Fibroblast of skin of right biceps (primary cell): ENCODE measurements around the gene NDUFB3.
A peak's percentile ranks its signal among the peaks of the same experiment; 100 is the strongest.
"Not testable (repeated sequence)": the region's sequence is repeated elsewhere in the genome, so short reads cannot be mapped to it uniquely, and the experiment has no call there.

ENCODE experiments used
- DNase-seq: peaks from one replicate; pipeline ENCODE4 v3.0.0-alpha.2; 2013

The NDUFB3 gene

DNA sequence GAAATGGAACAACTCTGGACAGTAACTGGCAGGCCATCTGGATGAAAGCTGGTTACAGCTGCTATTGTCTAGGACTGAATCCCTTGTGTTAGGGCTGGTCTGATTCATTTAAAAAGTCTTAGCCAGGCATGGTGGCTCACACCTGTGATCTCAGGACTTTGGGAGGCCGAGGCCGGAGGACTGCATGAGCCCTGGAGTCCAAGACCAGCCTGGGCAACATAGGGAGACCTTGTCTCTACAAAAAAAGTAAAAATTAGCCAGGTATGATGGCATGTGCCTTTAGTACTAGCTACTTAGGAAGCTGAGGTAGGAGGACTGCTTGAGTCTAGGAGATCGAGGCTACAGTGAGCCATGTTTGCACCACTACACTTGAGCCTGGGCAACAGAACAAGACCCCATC, 28.7 kb downstream of the NDUFB3 start:
- no peak for DNase-seq

DNA sequence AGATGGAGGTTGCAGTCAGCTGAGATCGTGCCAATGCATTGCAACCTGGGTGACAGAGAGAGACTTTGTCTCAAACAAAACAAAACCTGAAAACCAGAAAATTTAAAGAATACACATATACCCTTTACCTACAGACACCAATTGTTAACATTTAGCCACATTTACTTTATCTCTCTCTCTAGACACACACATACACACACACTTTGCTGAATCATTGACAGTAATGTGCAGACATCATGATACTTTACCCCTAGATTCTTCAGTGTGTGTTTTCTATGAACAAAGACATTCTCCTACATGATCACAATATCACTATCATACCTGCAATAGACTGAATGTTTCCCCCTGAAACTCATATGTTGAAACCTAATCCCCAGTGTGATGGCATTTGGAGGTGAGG, 34.0 kb downstream of the NDUFB3 start:
- no peak for DNase-seq

DNA sequence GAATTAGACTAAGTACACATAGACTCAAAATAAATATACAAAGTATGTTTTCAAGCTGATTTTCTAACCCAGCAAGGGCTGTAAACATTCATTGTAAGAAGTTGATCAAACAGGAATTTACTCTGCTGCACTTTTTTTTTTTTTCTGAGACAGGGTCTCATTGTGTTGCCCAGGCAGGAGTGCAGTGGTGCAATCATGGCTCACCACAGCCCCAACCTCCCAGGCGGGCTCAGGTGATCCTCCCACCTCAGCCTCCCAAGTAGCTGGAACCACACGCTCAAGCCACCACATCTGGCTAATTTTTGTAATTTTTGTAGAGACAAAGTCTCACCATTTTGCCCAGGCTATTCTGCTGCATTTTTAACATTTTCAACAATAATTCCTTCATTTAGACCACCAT, 35.8 kb downstream of the NDUFB3 start:
- no peak for DNase-seq

DNA sequence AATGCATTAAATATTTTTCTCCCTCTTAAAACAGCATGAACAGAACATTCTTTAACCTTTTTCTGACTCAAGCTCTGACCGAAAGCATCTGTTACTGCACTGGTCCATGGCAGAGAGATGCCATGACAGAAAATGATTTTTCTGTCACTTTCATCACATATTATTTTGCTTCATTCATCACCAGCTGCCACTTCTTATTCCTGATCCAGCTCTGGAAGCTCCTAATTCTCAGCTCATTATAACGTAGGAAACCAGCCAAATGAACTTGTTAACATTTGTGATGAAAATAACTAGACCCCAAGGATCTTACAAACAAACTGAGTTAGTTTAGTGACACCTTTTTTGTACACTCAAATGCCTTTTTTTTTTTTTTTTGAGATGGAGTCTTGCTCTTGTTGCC, 36.5 kb downstream of the NDUFB3 start:
- DNase-seq: no peak

DNA sequence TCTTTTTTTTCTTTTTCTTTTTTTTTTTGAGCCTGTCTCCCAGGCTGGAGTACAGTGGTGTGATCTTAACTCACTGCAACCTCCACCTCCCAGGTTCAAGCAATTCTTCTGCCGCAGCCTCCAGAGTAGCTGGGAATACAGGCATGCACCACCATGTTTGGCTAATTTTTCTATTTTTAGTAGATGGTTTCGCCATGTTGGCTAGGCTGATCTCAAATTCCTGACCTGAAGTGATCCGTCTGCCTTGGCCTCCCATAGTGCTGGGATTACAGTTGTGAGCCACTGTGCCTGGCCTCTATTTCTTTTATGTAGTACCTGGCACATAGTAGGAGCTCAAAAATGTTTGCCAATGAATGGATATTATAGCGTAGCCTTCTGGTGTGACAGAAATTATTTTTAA, 37.4 kb downstream of the NDUFB3 start:
- DNase-seq: no peak

DNA sequence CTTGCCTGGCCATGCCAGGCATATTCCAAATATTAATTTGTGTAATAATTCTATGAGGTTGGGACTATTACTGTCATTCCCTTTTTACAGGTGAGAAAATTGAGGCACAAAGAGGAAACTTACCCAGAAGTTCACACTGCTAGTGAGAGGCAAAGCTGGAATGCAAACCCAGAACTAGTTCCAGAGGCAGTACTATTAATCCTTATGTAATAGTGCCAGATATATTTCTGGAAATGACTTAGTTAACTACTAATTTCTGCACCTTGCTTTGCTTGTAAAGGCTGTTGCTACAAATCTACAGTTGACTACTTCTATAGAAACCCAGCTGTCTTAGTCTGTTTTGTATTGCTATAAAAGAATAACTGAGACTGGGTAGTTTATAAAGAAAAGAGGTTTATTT, 38.8 kb downstream of the NDUFB3 start:
- no peak for DNase-seq

DNA sequence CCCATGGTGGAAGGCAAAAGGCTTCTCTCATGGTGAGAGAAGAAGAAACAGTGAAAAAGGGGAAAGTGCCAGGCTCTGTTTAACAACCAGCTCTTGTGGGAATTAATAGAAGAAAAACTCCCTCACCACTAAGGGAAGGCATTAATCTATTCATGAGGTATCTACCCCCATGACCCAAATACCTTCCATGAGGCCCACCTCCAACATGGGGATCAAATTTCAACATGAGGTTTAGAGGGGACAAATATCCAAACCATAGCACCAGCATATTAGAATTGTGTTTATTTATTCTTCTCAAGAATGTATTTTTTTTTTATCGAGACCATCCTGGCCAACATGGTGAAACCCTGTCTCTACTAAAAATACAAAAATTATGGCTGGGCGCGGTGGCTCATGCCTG, 39.3 kb downstream of the NDUFB3 start:
- no peak for DNase-seq

DNA sequence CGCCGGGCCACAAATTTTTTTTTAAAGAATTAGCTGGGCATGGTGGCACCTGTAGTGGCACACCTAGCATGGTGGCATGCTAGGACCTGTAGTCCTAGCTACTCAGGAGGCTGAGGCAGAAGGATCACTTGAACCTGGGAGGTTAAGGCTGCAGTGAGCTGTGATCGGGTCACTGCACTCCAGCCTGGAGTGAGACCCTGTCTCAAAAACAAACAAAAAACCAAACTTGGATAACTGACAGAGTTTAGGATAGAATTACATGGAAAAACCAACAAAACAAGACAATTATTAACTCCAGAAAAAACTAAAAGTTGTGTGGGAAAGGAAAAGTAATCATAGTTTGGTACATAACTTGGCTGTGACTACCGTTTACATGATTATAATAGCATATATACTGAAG, 42.5 kb downstream of the NDUFB3 start:
- no peak for DNase-seq

DNA sequence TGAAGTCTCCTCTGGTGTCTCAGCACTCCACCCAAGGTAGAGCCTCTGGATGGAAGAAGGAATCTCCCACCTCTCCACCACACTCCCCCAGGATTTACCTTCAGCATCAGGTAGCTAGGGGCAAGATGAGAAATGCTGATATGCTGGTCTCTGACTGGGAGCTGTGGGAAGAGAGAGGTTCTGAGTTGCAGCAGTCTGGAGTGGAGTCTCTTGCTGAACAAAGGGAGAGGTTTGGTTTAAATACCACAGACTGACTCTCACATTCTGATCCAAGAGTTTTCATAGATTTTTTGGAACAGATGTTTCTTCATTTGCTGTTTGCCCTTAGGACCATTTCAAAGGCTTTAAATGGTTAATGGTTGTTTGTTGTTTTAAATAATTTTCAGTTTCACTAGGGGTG, 43.0 kb downstream of the NDUFB3 start:
- no peak for DNase-seq

DNA sequence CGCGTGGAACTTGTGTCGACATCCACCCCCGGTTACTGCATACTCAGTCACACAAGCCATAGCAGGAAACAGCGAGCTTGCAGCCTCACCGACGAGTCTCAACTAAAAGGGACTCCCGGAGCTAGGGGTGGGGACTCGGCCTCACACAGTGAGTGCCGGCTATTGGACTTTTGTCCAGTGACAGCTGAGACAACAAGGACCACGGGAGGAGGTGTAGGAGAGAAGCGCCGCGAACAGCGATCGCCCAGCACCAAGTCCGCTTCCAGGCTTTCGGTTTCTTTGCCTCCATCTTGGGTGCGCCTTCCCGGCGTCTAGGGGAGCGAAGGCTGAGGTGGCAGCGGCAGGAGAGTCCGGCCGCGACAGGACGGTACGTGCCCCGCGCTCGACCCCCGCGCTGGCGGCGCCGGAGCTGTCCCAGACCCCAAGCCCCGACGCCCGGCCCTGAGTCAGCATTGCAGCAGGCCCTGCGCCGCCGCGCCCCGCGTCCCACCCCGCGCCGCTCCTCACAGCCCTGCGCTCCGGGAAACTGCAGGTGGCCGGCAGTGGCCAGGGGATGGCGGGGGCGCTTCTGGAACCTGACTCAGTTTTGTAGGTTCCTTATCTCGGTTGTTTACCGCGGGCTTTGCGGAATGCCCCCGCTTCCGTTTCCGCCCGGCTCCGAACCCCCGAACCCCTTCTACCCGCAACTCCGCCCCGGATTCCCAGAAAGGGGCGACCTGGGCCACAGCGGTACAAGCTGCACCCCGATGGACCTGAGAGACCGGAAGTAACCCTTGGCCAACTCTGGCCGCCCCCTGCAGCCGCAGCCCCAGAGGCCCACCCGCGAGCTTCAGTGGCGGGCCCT, 44.5 kb downstream of the NDUFB3 start, which contains the start of gene CFLAR:
Gene CFLAR (plus strand): TSS at position 50 of the 844 bp plus-strand sequence. CDS start 13,702 bp downstream, outside the sequence.
- peak; percentile 70 for DNase-seq

DNA sequence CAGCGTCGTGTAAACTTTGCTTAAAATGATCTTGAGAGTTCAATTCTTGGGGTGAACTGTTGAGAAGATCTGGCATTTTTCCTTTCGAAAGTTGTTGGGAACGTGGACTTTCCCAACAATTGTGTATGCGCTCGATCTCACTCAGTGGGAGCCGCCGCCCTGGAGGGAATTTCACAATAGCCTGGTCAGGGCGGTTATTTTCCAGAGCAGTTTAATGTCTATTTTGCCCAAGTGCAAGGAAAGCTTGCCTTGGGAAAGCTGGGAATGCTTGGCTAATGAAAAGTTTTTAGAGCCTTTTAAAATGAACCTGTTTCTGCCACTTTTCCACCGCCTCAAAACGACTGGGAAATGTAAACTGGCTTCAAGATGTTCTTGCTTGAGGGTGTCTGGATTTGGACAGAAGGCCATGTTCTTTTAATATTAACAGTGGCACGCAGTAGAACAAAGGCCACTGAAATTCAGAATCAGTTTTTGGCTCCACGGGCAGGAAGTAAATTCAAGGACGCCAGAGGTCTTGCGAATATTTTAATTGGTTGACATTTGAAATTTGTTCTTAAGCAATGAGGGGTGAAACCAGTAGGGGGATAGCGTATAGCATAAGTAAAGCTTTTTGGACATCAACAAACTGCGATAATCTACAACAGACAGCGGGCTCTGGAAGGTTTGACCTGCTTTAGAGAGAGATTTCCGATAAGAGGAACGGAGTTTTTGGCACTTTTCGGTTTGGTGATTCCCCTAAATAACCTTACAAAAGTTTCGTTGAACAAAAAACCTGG, 45.3 kb downstream of the NDUFB3 start:
- DNase-seq: peak; percentile 90

DNA sequence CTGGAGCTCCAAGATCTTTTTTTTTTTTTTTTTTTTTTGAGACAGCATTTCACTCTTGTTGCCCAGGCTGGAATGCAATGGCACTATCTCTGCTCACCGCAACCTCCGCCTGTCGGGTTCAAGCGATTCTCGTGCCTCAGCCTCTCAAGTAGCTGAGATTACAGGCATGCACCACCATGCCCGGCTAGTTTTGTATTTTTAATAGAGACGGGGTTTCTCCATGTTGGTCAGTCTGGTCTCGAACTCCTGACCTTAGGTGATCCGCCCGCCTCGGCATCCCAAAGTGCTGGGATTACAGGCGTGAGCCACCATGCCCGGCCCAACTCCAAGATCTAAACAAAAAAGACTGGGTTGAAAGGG, 45.9 kb downstream of the NDUFB3 start:
- DNase-seq: not testable (repeated sequence)

DNA sequence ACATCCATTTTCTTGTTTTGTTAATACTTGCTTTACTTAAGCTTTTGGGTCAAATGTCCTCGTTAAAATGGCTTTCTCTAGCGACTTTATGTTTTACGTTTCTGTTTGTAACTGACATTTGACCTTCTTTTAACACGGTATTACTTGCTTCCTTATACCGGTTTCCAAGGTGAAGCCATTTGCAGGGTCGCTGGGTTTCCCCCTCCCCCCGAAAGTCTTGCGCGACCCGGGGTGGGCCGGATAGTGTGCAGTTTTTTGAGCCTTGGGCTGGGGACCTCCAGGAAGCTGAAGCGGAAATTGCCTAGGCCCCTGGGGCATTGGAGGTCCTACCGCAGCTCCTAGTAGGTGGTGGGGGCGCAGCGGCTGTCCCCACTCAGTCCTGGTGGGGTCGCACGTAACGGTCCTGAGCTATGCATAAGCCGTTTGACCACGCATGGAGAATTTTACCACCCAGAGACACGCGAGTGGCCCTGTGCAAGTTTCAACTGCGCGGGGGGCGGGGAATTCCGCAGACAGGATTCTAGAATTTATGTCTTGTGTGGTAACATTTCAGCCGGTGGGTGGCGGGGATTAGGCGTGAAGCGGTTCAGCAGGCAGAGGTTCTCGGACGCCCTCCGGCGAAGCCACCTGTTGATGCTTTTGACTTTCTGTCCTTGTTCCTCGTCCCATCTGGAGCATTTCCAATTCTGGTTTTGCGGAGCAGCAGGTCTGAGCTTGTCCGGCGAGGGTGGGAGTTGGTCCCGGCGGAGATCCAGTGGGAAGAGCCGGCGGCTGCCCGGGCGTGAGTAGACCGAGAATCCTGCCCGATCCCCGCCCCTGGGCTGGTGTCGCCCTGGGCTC, 46.5 kb downstream of the NDUFB3 start:
- DNase-seq: peak; percentile 84

DNA sequence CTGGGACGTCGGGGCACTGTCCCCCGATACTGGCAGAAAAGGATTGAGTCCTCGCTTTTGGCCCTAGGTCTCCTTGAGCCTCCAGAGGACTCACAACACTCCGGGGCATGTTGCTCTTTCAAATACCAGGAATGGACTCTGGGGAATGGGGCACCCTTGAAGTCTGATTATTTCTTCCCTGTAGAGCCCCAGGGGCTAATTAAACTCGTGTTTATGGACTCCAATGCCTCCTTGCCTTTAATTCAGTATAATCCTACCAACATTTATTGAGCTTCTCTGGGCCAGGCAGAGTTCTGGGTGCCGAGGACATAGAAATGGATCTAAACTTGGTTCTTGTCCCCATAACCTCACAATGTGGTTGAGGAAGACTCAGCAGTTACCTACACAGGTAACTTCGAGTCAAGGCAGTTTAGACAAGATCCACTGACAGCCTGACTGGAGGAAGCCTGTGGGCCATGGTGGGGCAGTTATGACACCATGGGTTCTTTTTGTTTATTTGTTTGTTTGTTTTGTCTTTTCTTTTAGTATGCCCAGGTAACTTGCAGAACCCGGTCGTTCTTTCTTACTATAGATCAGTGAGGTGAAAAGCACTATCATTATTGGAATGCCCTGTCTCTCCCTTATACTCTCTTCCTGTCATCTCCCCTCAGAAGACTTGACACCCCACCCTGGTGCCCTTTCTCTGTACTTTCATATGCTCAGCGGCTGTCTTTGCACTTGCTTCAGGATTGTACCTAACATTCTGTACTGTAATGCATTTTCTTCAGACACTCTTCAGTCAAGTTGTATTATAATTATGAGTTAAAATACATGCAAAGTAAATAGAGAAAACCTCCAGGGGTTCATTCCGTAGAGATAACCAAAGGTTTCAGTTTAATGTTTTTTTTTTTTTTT, 47.4 kb downstream of the NDUFB3 start:
- DNase-seq: peak; percentile 48

DNA sequence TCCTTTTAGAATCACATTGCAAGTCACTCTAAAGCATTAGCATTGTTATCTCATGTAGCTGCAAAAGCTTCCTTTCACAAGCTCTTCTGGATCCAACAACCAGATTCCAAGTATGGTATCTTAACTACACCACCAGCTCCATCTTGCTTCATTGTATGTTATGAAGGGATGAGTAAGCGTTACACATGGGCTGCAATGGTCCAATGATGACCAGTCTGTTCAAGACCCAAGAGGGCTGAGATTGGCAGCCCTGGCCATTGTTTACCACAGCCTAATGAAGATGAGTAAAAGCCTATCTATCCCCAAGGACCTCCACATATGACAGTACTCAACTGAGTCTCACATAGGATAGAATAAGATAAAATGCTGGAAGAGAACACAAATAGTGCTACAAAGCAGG, 50.5 kb downstream of the NDUFB3 start:
- DNase-seq: no peak

DNA sequence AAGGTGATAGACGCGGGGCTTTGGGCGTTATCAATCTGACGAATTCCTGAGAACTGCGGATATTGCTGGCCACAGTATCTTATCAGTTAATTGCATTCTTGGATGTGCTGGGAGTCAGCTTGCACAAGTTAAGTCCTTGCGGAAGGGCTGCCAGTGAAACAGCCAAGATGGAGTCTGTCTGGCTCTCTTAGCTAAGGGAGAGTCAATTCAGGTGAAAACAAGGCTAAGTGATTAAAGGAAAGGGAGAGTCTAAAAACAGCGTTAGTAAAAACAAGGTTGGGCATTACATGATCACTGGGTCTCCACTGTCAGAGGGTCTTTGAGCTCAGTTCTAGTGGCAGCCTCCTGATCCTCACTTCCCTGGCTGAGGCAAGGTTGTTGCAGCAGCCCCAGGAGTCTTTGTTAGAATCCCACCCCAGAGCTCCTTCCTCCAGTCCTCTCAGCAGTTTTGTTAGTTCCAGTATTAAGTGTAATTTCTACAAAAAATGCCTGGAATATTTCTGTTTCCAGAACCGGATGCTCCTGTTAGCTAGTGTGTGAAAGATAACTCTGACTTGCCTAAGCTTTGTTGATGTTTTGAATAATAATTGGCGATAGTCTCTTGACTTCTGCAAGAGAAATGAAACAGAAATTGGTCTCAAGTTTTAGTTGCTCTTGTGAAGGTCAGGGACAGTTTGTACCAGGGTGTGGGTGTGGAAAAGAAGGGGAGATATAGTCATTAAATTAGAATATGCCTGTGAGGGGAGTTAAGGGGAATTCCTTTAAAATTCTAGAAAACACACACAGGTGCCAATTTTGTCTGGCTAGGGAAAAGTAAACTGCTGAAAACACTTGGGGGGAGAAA, 54.7 kb downstream of the NDUFB3 start:
- peak; percentile 63 for DNase-seq

DNA sequence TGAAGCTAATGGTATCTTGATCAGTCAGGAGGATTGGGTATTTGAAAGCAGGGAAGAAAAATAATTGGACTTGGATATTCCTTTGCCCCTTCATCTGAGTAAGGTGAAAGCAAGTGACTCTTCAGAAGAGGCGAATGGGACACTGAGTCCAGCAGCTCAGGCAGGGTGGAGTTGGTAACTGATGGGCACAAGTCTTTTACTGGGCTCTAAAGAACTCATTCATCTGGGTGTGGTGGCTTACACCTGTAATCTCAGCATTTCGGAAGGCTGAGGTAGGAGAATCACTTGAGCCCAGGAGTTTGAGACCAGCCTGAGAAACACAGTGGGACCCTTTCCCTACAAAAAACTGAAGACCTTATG, 55.3 kb downstream of the NDUFB3 start:
- no peak for DNase-seq

DNA sequence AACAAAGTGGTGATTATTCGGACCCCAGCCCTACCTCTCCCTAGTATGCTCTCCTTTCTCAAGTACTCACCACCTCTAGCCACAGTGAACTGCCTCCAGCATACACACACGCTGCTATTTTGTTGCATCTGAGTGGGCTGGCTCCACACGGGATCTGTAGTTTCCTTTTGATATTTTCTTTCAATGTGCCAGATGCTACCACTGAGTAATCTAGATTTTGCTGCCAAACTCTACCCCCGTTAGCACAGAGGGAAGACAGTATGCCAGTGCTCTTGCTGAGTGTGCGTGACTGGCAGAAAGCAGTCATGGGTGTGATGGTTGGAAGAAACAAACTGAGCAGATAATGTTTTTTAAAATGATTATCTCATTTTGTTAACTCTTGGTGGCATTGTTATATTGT, 55.8 kb downstream of the NDUFB3 start:
- DNase-seq: peak; percentile 49

DNA sequence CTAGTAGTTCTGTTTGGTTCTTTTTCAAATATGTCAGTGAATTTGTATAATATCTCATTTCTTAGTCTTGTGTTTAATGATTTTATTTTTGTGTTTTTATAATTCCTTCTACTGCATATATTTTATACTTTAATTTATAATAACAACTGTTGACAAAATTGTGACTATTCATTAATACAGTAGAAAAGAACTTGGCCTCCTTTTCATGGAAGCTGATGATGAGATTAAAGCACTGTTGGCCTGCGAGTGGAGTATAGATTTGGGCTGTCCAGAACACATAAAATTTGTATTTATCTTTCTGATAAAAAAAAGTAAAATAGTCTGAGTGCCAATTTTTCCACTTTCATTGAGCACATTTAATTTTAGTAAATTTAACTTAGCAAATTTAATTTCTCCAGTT, 56.2 kb downstream of the NDUFB3 start:
- DNase-seq: no peak

DNA sequence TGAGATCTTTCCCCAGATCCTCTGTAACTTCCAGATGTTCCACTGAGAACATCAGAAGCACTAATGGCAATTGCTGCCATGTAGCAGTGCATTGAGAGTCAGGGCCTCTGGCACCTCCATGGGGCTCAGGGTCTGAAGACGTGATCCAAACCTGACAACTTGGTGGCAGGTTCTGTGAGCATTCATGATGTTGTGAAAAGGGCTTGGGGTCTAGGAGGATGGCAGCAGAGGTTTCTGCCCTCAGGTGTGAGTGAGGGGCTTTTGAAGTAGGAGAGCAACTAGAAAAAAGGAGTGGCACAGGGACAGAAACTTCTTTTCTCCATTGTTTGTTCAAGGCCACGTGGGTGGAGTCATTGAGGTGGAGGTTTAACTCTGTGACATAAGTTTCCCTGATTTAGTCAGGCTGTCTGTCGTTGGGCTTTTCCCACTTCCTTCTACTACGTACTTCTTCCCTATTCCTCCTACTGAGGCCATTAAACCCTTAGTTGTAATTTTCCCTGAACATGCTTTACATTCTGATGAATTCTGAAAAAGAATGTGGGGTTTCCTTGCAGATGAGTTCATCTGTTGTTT, 57.2 kb downstream of the NDUFB3 start:
- DNase-seq: peak; percentile 91
